H1 (cell line): ENCODE data around the gene TMEM163. TPM values are rescaled to one million over a fixed set of nuclear protein-coding genes. Genes with fewer than 3 reads are reported as not detected.

ENCODE experiments used
- CTCF ChIA-PET: fragments of 300-600 bp; sonication (Branson Sonifier 250); formaldehyde crosslinking; loops from one replicate; lab custom pipeline; 2021; ENCODE audit not compliant: partially characterized antibody; lab: Charles Lee
- POLR2A ChIA-PET: fragments of 300-600 bp; sonication (Branson Sonifier 250); formaldehyde crosslinking; loops from one replicate; lab custom pipeline; 2021; ENCODE audit warnings: inconsistent platforms; ENCODE audit not compliant: partially characterized antibody; lab: Charles Lee
- DNase-seq, 2 experiments: peaks; one replicate each; pipeline versions ENCODE4 v3.0.0 to v3.0.0-alpha.2; 2010 to 2022; ENCODE audit warnings: low spot score in 2 of 2, low read depth in 1 of 2, mixed read lengths in 1 of 2
- FAIRE-seq: peaks from 2 replicates; lab custom pipeline; 2011; peaks lifted over from hg19 to GRCh38; lab: Jason Lieb, UNC
- H2AFZ ChIP-seq: 2 replicates; pipeline ENCODE4 v1.8.1; 2012; ENCODE audit warnings: low read length, inconsistent platforms
- H2AK5ac ChIP-seq: 2 replicates; pipeline ENCODE4 v1.6.1; 2013; ENCODE audit warnings: low read depth, low read length
- H2BK120ac ChIP-seq: replicated peaks from 2 replicates; pipeline ENCODE3; 2013; ENCODE audit warnings: low read depth, low read length, inconsistent platforms
- H2BK12ac ChIP-seq: 2 replicates; pipeline ENCODE4 v1.6.1; 2013; ENCODE audit warnings: low read depth, low read length
- H2BK15ac ChIP-seq: 2 replicates; pipeline ENCODE4 v1.6.1; 2013; ENCODE audit warnings: low read length
- H2BK20ac ChIP-seq: 2 replicates; pipeline ENCODE4 v1.6.1; 2013; ENCODE audit warnings: low read length
- H2BK5ac ChIP-seq: 2 replicates; pipeline ENCODE4 v1.6.1; 2013; ENCODE audit warnings: low read depth, low read length
- H3K14ac ChIP-seq: 2 replicates; pipeline ENCODE4 v1.6.1; 2013; ENCODE audit warnings: inconsistent platforms; ENCODE audit not compliant: insufficient read length
- H3K18ac ChIP-seq: 2 replicates; pipeline ENCODE4 v1.6.1; 2013; ENCODE audit warnings: low read length; ENCODE audit errors: extremely low read depth
- H3K23ac ChIP-seq: 2 replicates; pipeline ENCODE4 v1.6.1; 2013; ENCODE audit warnings: inconsistent platforms; ENCODE audit not compliant: insufficient read length
- H3K23me2 ChIP-seq: 2 replicates; pipeline ENCODE4 v1.6.1; 2013; ENCODE audit warnings: low read depth, low read length
- H3K27ac ChIP-seq: 2 replicates; pipeline ENCODE4 v1.6.1; 2011; ENCODE audit warnings: low read depth, low read length, inconsistent platforms
- H3K27me3 ChIP-seq, 4 experiments: replicated peaks in 1 of 4; 1 replicate in 1 of 4; 2 replicates in 3 of 4; pipeline versions ENCODE4 v1.6.1 to v1.8.1; 2011 to 2013; ENCODE audit warnings: low read length in 3 of 4, mild to moderate bottlenecking in 3 of 4, inconsistent platforms in 2 of 4, mixed read lengths in 2 of 4, moderate library complexity in 1 of 4; ENCODE audit not compliant: control insufficient read depth in 3 of 4, insufficient read depth in 3 of 4; ENCODE audit errors: extremely low read depth in 1 of 4
- H3K36me3 ChIP-seq, 4 experiments: 2 replicates each; pipeline versions ENCODE4 v1.6.1 to v1.8.1; 2011 to 2013; ENCODE audit warnings: mild to moderate bottlenecking in 4 of 4, low read length in 3 of 4, moderate library complexity in 2 of 4, control low read depth in 1 of 4, inconsistent platforms in 1 of 4; ENCODE audit not compliant: insufficient read depth in 4 of 4, control insufficient read depth in 2 of 4
- H3K4ac ChIP-seq: replicated peaks from 2 replicates; pipeline ENCODE3; 2013; ENCODE audit warnings: low read length, low read depth, mixed read lengths, inconsistent platforms; ENCODE audit not compliant: insufficient read length
- H3K4me1 ChIP-seq, 4 experiments: replicated peaks in 1 of 4; 1 replicate in 1 of 4; 2 replicates in 3 of 4; pipeline versions ENCODE4 v1.6.1 to v1.8.1; 2011 to 2013; ENCODE audit warnings: low read length in 3 of 4, inconsistent platforms in 2 of 4, mixed read lengths in 1 of 4; ENCODE audit not compliant: insufficient read depth in 4 of 4, control insufficient read depth in 3 of 4
- H3K4me2 ChIP-seq, 2 experiments: 2 replicates each; pipeline versions ENCODE4 v1.6.1 to v1.8.1; 2011 to 2013; ENCODE audit warnings: low read depth in 2 of 2, low read length in 2 of 2, control low read depth in 1 of 2, inconsistent platforms in 1 of 2, mild to moderate bottlenecking in 1 of 2; ENCODE audit not compliant: insufficient read depth in 1 of 2
- H3K4me3 ChIP-seq, 4 experiments: fragments of 200-600, 300-600 bp in 1 of 4; sonication (generic), shearing (Covaris generic), sonication (Bioruptor Twin) in 1 of 4; 2 replicates each; pipeline versions ENCODE4 v1.5.1 to v1.8.1; 2011 to 2016; ENCODE audit warnings: low read length in 4 of 4, low read depth in 3 of 4, control low read depth in 2 of 4, inconsistent platforms in 2 of 4, mild to moderate bottlenecking in 2 of 4, mixed read lengths in 1 of 4, moderate library complexity in 1 of 4; ENCODE audit not compliant: insufficient read depth in 2 of 4; ENCODE audit errors: extremely low read depth in 1 of 4
- H3K56ac ChIP-seq: replicated peaks from 2 replicates; pipeline ENCODE3; 2013; ENCODE audit warnings: low read depth, mild to moderate bottlenecking, mixed read lengths, low read length, inconsistent platforms; ENCODE audit not compliant: insufficient read length
- H3K79me1 ChIP-seq: 2 replicates; pipeline ENCODE4 v1.6.1; 2013; ENCODE audit warnings: low read depth, low read length, control low read depth
- H3K79me2 ChIP-seq, 2 experiments: 2 replicates each; pipeline versions ENCODE4 v1.6.1 to v1.8.1; 2012 to 2013; ENCODE audit warnings: low read length in 2 of 2, mild to moderate bottlenecking in 2 of 2, inconsistent platforms in 1 of 2; ENCODE audit not compliant: insufficient read depth in 2 of 2, control insufficient read depth in 1 of 2
- H3K9ac ChIP-seq, 4 experiments: replicated peaks in 1 of 4; 1 replicate in 1 of 4; 2 replicates in 3 of 4; pipeline versions ENCODE4 v1.6.1 to v1.8.1; 2011 to 2013; ENCODE audit warnings: low read depth in 3 of 4, low read length in 3 of 4, control low read depth in 2 of 4, mild to moderate bottlenecking in 2 of 4, moderate library complexity in 2 of 4, inconsistent platforms in 1 of 4; ENCODE audit errors: extremely low read depth in 1 of 4
- H3K9me3 ChIP-seq, 2 experiments: 2 replicates each; pipeline versions ENCODE4 v1.6.1 to v1.8.1; 2012 to 2013; ENCODE audit warnings: mild to moderate bottlenecking in 2 of 2, moderate library complexity in 2 of 2, control low read depth in 1 of 2, inconsistent platforms in 1 of 2, low read depth in 1 of 2, low read length in 1 of 2, mixed read lengths in 1 of 2; ENCODE audit not compliant: insufficient read depth in 2 of 2
- H4K20me1 ChIP-seq, 2 experiments: replicated peaks in 1 of 2; 2 replicates each; pipeline versions ENCODE3 to v1.8.1; 2011 to 2013; ENCODE audit warnings: inconsistent platforms in 2 of 2, low read length in 2 of 2, mild to moderate bottlenecking in 1 of 2; ENCODE audit not compliant: insufficient read depth in 2 of 2, control insufficient read depth in 1 of 2
- H4K5ac ChIP-seq: 2 replicates; pipeline ENCODE4 v1.6.1; 2013; ENCODE audit warnings: low read length, low read depth, mixed read lengths, inconsistent platforms; ENCODE audit not compliant: insufficient read length
- H4K8ac ChIP-seq: 2 replicates; pipeline ENCODE4 v1.8.0; 2013; ENCODE audit warnings: mild to moderate bottlenecking, moderate library complexity, low read length, inconsistent platforms; ENCODE audit not compliant: insufficient read depth; ENCODE audit errors: extremely low read depth
- H4K91ac ChIP-seq: replicated peaks from 2 replicates; pipeline ENCODE3; 2013; ENCODE audit warnings: low read length, mixed read lengths, inconsistent platforms; ENCODE audit not compliant: insufficient read length
- TAF1 ChIP-seq: IDR thresholded peaks from 2 replicates; pipeline ENCODE4 v1.6.1; 2011; ENCODE audit warnings: mild to moderate bottlenecking, low read depth, low read length
- WGBS, 2 experiments: shearing (Covaris generic) in 1 of 2; methylation state at CpG; one replicate each; pipeline versions ENCODE4 v1.1.6 to v1.1.7; 2013 to 2015; ENCODE audit warnings: low lambda C conversion rate in 2 of 2, mixed read lengths in 2 of 2, inconsistent platforms in 1 of 2, low coverage in 1 of 2, missing lambda C conversion rate in 1 of 2; ENCODE audit not compliant: insufficient replicate concordance in 2 of 2, insufficient coverage in 1 of 2, insufficient read length in 1 of 2; ENCODE audit errors: extremely low coverage in 1 of 2, missing lambda C conversion rate in 1 of 2; 5-methylcytosine and 5-hydroxymethylcytosine counted together
- polyA plus RNA-seq, 7 experiments: library from polyadenylated mRNA; depleted of rRNA in 3 of 7; stranded (reverse) in 5 of 7; unstranded in 2 of 7; fragments of >200 nt in 5 of 7; fragments of 200-250 nt in 2 of 7; gene quantifications; 1 replicate in 5 of 7; 2 replicates in 1 of 7; 4 replicates in 1 of 7; pipeline versions ENCODE4 v1.2.1 to v1.2.3, GENCODE V29; 2011 to 2013; ENCODE audit warnings: missing spikeins in 2 of 7, mixed read lengths in 2 of 7
- total RNA-seq: library from RNA; stranded (reverse); fragmentation: NEBNext Ultra II Directional; extraction: Animal tissue kit (Norgen Biotek cat#: 25700); gene quantifications from 2 replicates; pipeline ENCODE4 v1.2.1, GENCODE V29; 2021

The TMEM163 gene
- total and polyA plus RNA-seq, 2 of the 8 experiments (the other 6 are each of a cell fraction or from before 2014, with no cell fraction given), result 2.8 to 3.2 TPM

- H3K9ac ChIP-seq, result no peak overlapping the region
- no peaks in the 10 kb centered on the region for H3K36me3 ChIP-seq
- no peaks in the 10 kb centered on the region for H3K79me2 ChIP-seq
- no peak overlapping the region for H4K91ac ChIP-seq
- no peak overlapping the region for H2BK15ac ChIP-seq
- peak overlapping the region; percentile 7; the same call in 1 of the 2 replicates for H2BK12ac ChIP-seq
- FAIRE-seq (no peak), DNase-seq (no peak)
- ChIA-PET CTCF (interaction anchor here (0.8 to 1.1 kb wide), 3 partner anchors 14 to 190 kb away, joined by 3 to 4 read pairs (median 3); no protein-coding TSS in a partner anchor), POLR2A (no interaction called here)
- no peak overlapping the region for H2BK120ac ChIP-seq
- peak overlapping the region; percentile 61; the same call in 1 of the 2 replicates for H2AK5ac ChIP-seq
- no peaks in the 10 kb centered on the region for H3K9me3 ChIP-seq
- H3K56ac ChIP-seq, result no peak overlapping the region
- no peak overlapping the region for H3K18ac ChIP-seq
- no peak overlapping the region for H3K14ac ChIP-seq
- H2AFZ ChIP-seq, result no peak overlapping the region
- peak overlapping the region; percentile 65; the same call in 1 of the 2 replicates for H2BK20ac ChIP-seq
- H3K27ac ChIP-seq, result no peak overlapping the region
- H3K4me1 ChIP-seq, result peaks cover 0 to 6% (median 1%) of the 10 kb centered on the region in 4 experiments; a peak in 1 of 7 replicates
- H2BK5ac ChIP-seq, result no peak overlapping the region
- H4K5ac ChIP-seq, result no peak overlapping the region
- no peak overlapping the region for H4K8ac ChIP-seq
- H3K4me2 ChIP-seq, result no peak overlapping the region
- WGBS, 2 experiments, result 93% methylated on average over 4 of the region's 4 CpGs; no CpG with 5 or more reads in 1 of the 2 experiments
- no peak overlapping the region for H3K4ac ChIP-seq
- H3K23me2 ChIP-seq, result no peaks in the 10 kb centered on the region
- no peaks in the 10 kb centered on the region for H3K27me3 ChIP-seq
- no peaks in the 10 kb centered on the region for H4K20me1 ChIP-seq
- H3K23ac ChIP-seq, result no peak overlapping the region
- H3K79me1 ChIP-seq, result no peaks in the 10 kb centered on the region
- TF ChIP-seq TAF1, result no peak
- H3K4me3 ChIP-seq, result no peak overlapping the region
Observed at GRCh38 chr2:134679294-134679693, 39.5 kb downstream of the TMEM163 start.
